HEK293T (cell line): ENCODE measurements around the gene RNF123.

ENCODE experiments used
- CTCF ChIA-PET: fragments of 350-600 bp; formaldehyde crosslinking; extraction: SDS; loops from one replicate; lab custom pipeline; 2021; ENCODE audit warnings: antibody characterized with exemption, inconsistent platforms; lab: Yijun Ruan, JAX
- POLR2A ChIA-PET: fragments of 350-600 bp; formaldehyde crosslinking; extraction: SDS; loops from one replicate; lab custom pipeline; 2020; ENCODE audit warnings: antibody characterized with exemption, inconsistent platforms; lab: Yijun Ruan, JAX
- DNase-seq: peaks from one replicate; pipeline ENCODE4 v3.0.0; 2012; ENCODE audit warnings: mixed read lengths; ENCODE audit errors: extremely low spot score
- ARNT ChIP-seq: fragments of 450-650 bp; IDR thresholded peaks from 2 replicates; pipeline ENCODE4 v1.6.1; 2017; ENCODE audit warnings: mild to moderate bottlenecking
- BHLHE40 ChIP-seq: fragments of 450-650 bp; IDR thresholded peaks from 2 replicates; pipeline ENCODE4 v1.6.1; 2016; ENCODE audit warnings: mild to moderate bottlenecking, moderate library complexity, borderline replicate concordance
- CTBP1 ChIP-seq: fragments of 450-650 bp; IDR thresholded peaks from 2 replicates; pipeline ENCODE4 v1.6.1; 2016; ENCODE audit warnings: borderline replicate concordance
- ELF4 ChIP-seq: fragments of 450-650 bp; IDR thresholded peaks from 2 replicates; pipeline ENCODE4 v1.6.1; 2017; ENCODE audit warnings: antibody characterized with exemption
- FOXA1 ChIP-seq: fragments of 450-650 bp; IDR thresholded peaks from 2 replicates; pipeline ENCODE4 v1.6.1; 2016; ENCODE audit warnings: mild to moderate bottlenecking
- FOXK2 ChIP-seq: fragments of 450-650 bp; IDR thresholded peaks from 2 replicates; pipeline ENCODE4 v1.6.1; 2016; ENCODE audit warnings: mild to moderate bottlenecking
- FOXM1 ChIP-seq: fragments of 450-650 bp; IDR thresholded peaks from 2 replicates; pipeline ENCODE4 v1.6.1; 2017; ENCODE audit warnings: mild to moderate bottlenecking, borderline replicate concordance
- HDGF ChIP-seq: fragments of 450-650 bp; IDR thresholded peaks from 2 replicates; pipeline ENCODE4 v1.6.1; 2017; ENCODE audit warnings: antibody characterized with exemption, borderline replicate concordance
- L3MBTL2 ChIP-seq: fragments of 450-650 bp; conservative IDR thresholded peaks from 2 replicates; pipeline ENCODE4 v1.6.1; 2016; ENCODE audit warnings: mild to moderate bottlenecking
- LEF1 ChIP-seq: fragments of 450-650 bp; IDR thresholded peaks from 2 replicates; pipeline ENCODE4 v1.6.1; 2017; ENCODE audit warnings: mild to moderate bottlenecking, borderline replicate concordance
- NFRKB ChIP-seq: fragments of 450-650 bp; IDR thresholded peaks from 2 replicates; pipeline ENCODE4 v1.6.1; 2016; ENCODE audit warnings: mild to moderate bottlenecking, moderate library complexity
- SP1 ChIP-seq: fragments of 450-650 bp; IDR thresholded peaks from 2 replicates; pipeline ENCODE4 v1.6.1; 2017
- SUZ12 ChIP-seq: fragments of 450-650 bp; IDR thresholded peaks from 2 replicates; pipeline ENCODE4 v1.6.1; 2016; ENCODE audit warnings: mild to moderate bottlenecking
- TARDBP ChIP-seq: fragments of 450-650 bp; IDR thresholded peaks from 2 replicates; pipeline ENCODE4 v1.6.1; 2016
- ZNF384 ChIP-seq: fragments of 450-650 bp; IDR thresholded peaks from 2 replicates; pipeline ENCODE4 v1.6.1; 2016
- TF ChIP-seq, protein P1 (sequence below): fragments of 450-650 bp; IDR thresholded peaks from 2 replicates; pipeline ENCODE4 v1.6.1; 2016

The RNF123 gene

DNA sequence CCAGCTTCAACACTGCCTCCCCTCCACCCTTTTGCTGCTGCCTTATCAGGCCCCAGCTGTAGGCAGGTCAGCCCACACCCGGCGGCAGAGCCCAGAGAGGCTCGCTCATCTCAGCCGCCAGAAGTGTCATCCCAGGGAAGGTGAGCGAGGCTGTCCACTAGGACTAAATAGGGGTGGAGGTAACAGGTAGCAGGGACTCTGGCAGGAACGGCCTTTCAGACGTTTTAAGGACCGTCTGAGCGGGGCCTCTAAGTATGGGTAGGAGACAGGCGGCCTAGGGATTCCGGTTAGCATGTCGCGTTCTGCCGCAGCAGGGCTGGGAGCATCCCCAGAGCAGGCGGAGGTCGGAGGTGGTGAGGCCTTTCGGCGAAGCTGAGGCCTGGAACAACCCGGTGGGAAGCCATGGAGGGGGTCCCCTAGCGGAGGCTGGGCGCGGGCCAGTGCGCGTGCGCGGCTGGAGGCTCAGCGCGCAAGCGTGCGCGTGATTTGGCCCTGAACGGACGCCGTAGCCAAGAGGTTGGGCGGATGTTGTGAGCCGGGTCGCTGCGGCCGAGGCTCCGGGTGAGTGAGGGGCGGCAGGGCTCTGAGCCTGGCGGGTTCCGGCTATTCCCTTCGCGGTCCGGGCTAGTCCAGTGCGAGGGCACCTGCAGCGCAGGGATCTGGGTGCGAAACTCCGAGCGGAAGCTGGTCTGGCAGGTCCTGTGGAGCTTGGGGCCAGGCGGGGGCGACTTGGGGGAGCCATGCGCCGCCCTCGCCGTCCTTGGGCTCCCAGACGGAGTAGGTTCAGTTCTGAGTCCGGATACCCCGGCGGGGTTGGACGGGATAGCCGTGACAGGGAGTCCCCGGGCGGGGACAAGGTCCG, at the start of gene RNF123, which contains the start of gene MST1:
RNF123 (plus strand) TSS at position 512 of the 862 bp plus-strand sequence. CDS start 1,609 bp downstream, outside the sequence.
MST1 (minus strand) TSS at position 429 of the 862 bp plus-strand sequence. CDS start 783 bp downstream, outside the sequence.
- CTCF ChIA-PET: no interaction called here
- TF ChIP-seq SUZ12 (no peak), ARNT (peak; percentile 37; the same call in 1 of the 2 replicates), FOXK2 (peak; percentile 49; the same call in 1 of the 2 replicates), FOXM1 (0 out of 2 replicates have a peak, but pooled peaks have one; percentile 53), L3MBTL2 (0 out of 2 replicates have a peak, but pooled peaks have one; percentile 14), LEF1 (no peak)
- POLR2A ChIA-PET: interaction anchor here (1.0 kb wide), 1 partner anchor 11 kb away, joined by 3 read pairs; no protein-coding TSS in a partner anchor
- DNase-seq: peak; percentile 90

DNA sequence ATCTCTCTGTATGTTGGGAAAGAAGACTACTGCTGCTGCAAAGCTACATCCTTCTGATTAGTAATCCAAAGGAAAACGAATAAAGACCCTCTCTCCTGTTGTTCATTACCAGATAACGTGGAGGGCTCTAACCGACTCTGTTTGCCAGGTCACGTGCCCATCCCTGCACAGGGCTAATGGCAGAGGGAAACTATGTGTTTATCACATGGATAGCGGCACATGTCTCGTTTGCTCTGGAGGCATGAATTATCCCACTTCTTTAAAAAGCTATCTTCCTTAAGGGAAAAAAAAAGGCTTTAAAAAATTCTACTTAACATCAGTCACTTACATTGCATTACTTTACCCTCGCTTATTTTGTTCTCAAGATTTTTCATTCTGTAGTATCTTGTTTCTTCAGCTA, 48.1 kb upstream of the RNF123 start:
- ChIA-PET CTCF (no interaction called here), POLR2A (no interaction called here)
- no peak for DNase-seq
- TF ChIP-seq TARDBP (no peak), SP1 (no peak), ARNT (no peak), NFRKB (no peak), ELF4 (no peak), FOXK2 (no peak), BHLHE40 (no peak), FOXA1 (no peak), FOXM1 (no peak)

DNA sequence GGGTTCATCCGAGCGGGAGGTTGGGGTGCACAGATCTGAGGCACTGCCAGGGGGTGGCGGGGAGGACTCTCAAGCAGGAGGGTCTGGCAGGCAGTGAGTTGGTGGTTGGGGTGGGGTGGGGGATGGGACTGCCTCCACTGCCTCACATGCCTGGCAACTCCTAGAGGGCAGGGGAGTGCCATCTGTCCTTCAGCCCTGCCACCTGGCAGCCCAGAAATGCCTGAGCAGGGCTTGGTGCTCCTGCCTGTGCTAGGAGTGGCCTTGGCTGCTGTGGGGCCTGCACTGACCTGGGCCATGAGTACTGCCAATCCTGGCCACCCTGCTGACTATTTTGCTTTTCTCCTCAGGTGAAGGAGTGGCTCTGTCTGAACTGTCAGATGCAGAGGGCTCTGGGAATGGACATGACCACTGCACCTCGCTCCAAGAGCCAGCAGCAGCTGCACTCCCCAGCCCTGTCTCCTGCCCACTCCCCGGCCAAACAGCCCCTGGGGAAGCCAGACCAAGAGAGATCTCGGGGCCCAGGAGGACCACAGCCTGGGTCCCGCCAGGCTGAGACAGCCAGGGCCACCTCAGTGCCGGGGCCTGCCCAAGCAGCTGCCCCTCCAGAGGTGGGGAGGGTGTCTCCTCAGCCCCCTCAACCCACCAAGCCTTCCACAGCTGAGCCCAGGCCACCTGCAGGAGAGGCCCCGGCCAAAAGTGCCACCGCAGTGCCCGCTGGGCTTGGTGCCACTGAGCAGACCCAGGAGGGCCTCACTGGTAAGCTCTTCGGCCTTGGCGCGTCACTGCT, 47.2 kb upstream of the RNF123 start:
- no peak for DNase-seq
- ChIA-PET POLR2A (interaction anchor here (0.7 kb wide), 1 partner anchor 13 kb away, joined by 4 read pairs; no protein-coding TSS in a partner anchor), CTCF (no interaction called here)
- no peak for TF ChIP-seq ARNT
- no peak for TF ChIP-seq FOXM1
- TF ChIP-seq L3MBTL2: no peak
- no peak for TF ChIP-seq FOXA1

DNA sequence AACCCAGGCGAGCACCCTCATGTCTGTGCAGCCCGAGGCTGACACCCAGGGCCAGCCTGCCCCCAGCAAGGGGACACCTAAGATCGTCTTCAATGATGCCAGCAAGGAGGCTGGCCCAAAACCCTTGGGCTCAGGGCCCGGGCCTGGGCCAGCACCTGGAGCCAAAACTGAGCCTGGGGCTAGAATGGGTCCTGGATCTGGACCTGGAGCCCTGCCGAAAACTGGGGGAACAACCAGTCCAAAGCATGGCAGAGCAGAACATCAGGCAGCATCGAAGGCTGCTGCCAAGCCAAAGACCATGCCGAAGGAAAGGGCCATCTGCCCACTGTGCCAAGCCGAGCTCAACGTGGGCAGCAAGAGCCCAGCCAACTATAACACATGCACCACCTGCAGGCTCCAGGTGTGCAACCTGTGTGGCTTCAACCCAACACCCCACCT, 46.6 kb upstream of the RNF123 start:
- DNase-seq: no peak
- TF ChIP-seq FOXA1 (no peak), ELF4 (no peak), HDGF (no peak), CTBP1 (no peak), SP1 (no peak), ZNF384 (no peak), SUZ12 (no peak), FOXK2 (no peak), LEF1 (no peak), L3MBTL2 (no peak), ARNT (no peak), FOXM1 (no peak), NFRKB (no peak), TARDBP (no peak), BHLHE40 (no peak)
- TF ChIP-seq, protein P1, sequence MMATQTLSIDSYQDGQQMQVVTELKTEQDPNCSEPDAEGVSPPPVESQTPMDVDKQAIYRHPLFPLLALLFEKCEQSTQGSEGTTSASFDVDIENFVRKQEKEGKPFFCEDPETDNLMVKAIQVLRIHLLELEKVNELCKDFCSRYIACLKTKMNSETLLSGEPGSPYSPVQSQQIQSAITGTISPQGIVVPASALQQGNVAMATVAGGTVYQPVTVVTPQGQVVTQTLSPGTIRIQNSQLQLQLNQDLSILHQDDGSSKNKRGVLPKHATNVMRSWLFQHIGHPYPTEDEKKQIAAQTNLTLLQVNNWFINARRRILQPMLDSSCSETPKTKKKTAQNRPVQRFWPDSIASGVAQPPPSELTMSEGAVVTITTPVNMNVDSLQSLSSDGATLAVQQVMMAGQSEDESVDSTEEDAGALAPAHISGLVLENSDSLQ: no peak
- CTCF ChIA-PET: no interaction called here
- POLR2A ChIA-PET: no interaction called here

DNA sequence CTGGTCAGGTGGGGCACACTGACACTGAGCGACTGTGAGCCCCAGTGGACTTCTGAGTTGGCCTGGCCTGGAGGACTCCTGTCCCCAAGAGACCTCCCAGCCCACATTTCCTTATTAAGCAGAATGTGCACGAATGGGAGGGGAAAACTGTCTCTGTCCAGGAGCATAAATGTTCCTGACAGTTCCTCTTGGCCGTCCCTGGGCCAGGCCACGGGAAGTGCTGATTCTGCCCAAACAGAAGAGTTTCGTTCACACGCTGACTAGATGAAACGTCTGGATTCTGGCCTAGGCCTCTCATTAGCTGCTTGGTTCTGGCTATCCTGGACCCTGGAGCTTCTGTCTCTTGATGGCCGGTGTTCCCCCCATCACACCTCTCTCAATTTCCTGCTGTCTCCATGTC, 44.7 kb upstream of the RNF123 start:
- TF ChIP-seq ZNF384: no peak
- no peak for TF ChIP-seq ELF4
- TF ChIP-seq SP1: no peak
- no peak for TF ChIP-seq TARDBP
- no peak for TF ChIP-seq L3MBTL2
- TF ChIP-seq FOXA1: no peak
- no peak for TF ChIP-seq ARNT
- TF ChIP-seq LEF1: no peak
- no peak for TF ChIP-seq HDGF
- no peak for TF ChIP-seq BHLHE40
- TF ChIP-seq CTBP1: no peak
- no peak for TF ChIP-seq NFRKB
- no peak for TF ChIP-seq FOXM1
- TF ChIP-seq, protein P1: no peak
- no peak for TF ChIP-seq FOXK2
- TF ChIP-seq SUZ12: no peak
- no peak for DNase-seq
- ChIA-PET CTCF (no interaction called here), POLR2A (no interaction called here)

DNA sequence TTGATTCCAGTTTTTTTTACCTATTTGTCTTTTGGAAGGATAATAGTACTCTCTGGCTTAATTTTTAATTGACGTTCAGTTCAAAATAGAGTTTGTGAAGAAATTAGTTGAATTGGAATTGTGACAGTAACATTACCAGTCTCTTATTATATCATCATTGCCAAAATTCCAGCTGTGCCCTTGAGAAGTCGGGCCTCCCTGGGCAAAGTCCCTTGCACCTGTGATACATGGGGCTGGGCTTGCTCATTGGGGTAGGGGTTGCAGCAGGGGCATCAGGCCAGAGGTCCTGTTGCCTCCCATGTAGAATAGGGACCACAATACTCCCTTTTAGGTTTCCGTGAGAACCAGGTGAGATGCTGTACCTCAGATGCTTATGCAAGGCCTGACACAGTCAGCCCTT, 43.1 kb upstream of the RNF123 start:
- ChIA-PET POLR2A (interaction anchor here (1.6 kb wide), 1 partner anchor 106 kb away, joined by 3 read pairs; no protein-coding TSS in a partner anchor), CTCF (no interaction called here)
- no peak for TF ChIP-seq LEF1
- DNase-seq: no peak

DNA sequence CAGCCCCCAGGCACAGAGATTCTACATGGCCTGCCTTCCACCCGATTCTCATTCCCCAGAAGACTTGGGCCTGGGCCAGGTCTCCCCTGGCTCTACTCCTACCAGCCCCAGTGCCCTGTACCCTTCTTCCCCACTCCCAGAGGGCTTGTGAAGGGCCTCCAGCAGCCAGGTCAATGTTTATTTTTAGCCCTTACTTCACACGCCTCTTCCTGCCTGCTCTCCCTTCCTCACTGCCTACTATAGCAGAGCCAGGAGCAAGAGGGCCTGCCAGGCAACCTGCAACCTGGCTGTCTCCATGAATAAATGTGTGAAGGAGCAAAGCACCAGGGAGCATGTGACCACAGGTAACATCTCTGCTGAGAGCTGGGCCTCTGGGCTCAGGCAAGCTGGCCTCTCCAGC, 41.6 kb upstream of the RNF123 start:
- TF ChIP-seq ARNT (no peak), CTBP1 (no peak), SUZ12 (no peak), ELF4 (no peak)
- TF ChIP-seq, protein P1: no peak
- ChIA-PET POLR2A (interaction anchor here (1.6 kb wide), 1 partner anchor 108 kb away, joined by 3 read pairs; no protein-coding TSS in a partner anchor), CTCF (no interaction called here)
- no peak for DNase-seq
